ENCODE results near the gene SH3RF1.

Gene SH3RF1

DNA sequence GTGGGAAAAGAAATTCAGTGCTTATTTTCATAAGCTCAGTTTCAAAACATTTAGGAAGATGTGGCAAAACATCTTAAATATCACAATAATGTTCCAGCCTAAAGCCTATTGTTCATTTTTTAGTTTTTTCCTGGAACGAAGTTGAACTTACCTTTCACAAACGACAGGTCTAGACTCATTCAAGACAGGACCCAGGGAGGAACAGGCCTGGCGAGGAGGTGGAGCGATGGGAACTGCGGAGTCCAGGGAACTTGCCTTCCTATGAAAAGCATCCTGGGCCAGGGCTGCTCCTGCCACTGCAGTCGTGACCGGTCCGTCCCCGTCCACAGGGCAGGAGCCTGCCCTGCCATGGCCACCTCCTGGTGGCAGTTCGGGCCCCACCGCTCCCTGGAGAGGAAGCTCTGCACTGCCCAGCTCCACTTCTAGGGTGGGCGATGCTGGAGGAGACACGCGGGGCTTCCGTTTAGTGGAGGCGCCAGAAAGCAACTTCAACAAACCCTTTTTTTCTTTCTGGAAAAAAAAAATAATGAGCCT, 164.0 kb downstream of the SH3RF1 start:
- no peak for TF ChIP-seq CTCF (IDR thresholded peaks at IDR 0.05; ENCODE audit: low read length, missing control alignments)
- no peak for DNase-seq (ENCODE audit: low read depth)
- no peak overlapping the region for H3K4me3 ChIP-seq (replicated peaks; ENCODE audit: low read depth, low read length)

GRCh38 chr4:169105620-169106019, 165.1 kb downstream of the SH3RF1 start:
- no peak for DNase-seq (ENCODE audit: low read depth)
- TF ChIP-seq CTCF (IDR thresholded peaks at IDR 0.05; ENCODE audit: low read length, missing control alignments) = no peak

GRCh38 chr4:169103966-169104412, 166.8 kb downstream of the SH3RF1 start:
- DNase-seq (ENCODE audit: low read depth) = no peak
- no peak for TF ChIP-seq CTCF (IDR thresholded peaks at IDR 0.05; ENCODE audit: low read length, missing control alignments)
- H3K4me3 ChIP-seq (replicated peaks; ENCODE audit: low read depth, low read length) = no peak overlapping the region

More at GRCh38 chr4:169105620-169106019, 165.1 kb downstream of the SH3RF1 start:
- H3K4me3 ChIP-seq (replicated peaks; ENCODE audit: low read depth, low read length) = no peak overlapping the region

GRCh38 chr4:169102026-169102425, 168.7 kb downstream of the SH3RF1 start:
- H3K4me3 ChIP-seq (replicated peaks; ENCODE audit: low read depth, low read length) = no peak overlapping the region
- DNase-seq (ENCODE audit: low read depth) = no peak
- TF ChIP-seq CTCF (IDR thresholded peaks at IDR 0.05; ENCODE audit: low read length, missing control alignments) = no peak

DNA sequence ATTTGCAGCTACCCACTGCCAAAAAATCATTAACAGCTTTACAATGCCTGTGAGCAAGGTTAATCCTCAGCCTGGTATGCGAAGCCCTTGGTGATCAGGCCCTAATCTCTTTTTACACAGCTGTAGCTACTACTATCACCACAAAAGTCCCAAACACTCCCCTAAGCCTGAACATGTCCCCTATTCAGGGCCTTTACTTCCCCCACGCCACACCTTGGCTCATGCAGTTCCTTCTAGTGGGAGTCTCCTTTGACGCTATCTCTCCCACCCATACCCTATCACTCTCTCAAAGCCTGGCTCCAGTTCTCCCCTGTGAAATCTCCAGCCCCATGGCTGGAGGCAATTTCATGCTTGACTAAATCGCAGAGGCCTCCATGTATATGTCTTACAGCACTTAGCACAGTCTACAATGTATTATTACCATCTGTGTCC, 170.1 kb downstream of the SH3RF1 start:
- no peak overlapping the region for H3K4me3 ChIP-seq (replicated peaks; ENCODE audit: low read depth, low read length)
- no peak for DNase-seq (ENCODE audit: low read depth)
- no peak for TF ChIP-seq CTCF (IDR thresholded peaks at IDR 0.05; ENCODE audit: low read length, missing control alignments)

GRCh38 chr4:169099771-169100180, 171.0 kb downstream of the SH3RF1 start:
- peak; percentile 60 for DNase-seq (ENCODE audit: low read depth)

More at GRCh38 chr4:169099771-169100180, 171.0 kb downstream of the SH3RF1 start:
- no peak for TF ChIP-seq CTCF (IDR thresholded peaks at IDR 0.05; ENCODE audit: low read length, missing control alignments)
- no peak overlapping the region for H3K4me3 ChIP-seq (replicated peaks; ENCODE audit: low read depth, low read length)

Data from fibroblast of pulmonary artery (primary cell).